ENCODE measurements around the gene ETNK2.

DNA sequence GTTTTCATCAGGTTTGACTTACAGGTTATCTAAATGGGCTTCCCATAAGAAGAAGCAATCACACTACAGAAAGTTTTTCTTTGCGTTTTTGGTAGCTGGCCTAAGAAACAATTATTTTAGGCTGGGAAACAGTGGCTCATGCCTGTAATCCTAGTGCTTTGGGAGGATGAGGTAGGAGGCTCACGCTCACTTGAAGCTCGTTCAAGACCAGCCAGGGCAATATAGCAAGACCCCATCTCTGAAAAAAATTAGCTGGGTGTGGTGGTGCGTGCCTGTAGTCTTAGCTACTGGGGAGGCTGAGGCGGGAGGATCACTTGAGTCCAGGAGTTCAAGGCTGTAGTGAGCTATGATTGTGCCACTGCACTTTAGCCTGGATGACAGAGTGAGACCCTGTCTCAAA, 15.9 kb upstream of the ETNK2 start:
- TF ChIP-seq CTCF (IDR thresholded peaks at IDR 0.05) (no peak), POLR2AphosphoS5 (IDR thresholded peaks at IDR 0.05) (no peak), POLR2A (IDR thresholded peaks at IDR 0.05) (no peak)
